DMS 273 treated with DMSO at 0.1 percent for 48 hours (cell line): ENCODE data around the gene PHC2.

Experiments
- DNase-seq: peaks from one replicate; lab custom pipeline; 2025; lab: John Stamatoyannopoulos, UW

Gene PHC2, protein sequence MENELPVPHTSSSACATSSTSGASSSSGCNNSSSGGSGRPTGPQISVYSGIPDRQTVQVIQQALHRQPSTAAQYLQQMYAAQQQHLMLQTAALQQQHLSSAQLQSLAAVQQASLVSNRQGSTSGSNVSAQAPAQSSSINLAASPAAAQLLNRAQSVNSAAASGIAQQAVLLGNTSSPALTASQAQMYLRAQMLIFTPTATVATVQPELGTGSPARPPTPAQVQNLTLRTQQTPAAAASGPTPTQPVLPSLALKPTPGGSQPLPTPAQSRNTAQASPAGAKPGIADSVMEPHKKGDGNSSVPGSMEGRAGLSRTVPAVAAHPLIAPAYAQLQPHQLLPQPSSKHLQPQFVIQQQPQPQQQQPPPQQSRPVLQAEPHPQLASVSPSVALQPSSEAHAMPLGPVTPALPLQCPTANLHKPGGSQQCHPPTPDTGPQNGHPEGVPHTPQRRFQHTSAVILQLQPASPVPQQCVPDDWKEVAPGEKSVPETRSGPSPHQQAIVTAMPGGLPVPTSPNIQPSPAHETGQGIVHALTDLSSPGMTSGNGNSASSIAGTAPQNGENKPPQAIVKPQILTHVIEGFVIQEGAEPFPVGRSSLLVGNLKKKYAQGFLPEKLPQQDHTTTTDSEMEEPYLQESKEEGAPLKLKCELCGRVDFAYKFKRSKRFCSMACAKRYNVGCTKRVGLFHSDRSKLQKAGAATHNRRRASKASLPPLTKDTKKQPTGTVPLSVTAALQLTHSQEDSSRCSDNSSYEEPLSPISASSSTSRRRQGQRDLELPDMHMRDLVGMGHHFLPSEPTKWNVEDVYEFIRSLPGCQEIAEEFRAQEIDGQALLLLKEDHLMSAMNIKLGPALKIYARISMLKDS

DNA sequence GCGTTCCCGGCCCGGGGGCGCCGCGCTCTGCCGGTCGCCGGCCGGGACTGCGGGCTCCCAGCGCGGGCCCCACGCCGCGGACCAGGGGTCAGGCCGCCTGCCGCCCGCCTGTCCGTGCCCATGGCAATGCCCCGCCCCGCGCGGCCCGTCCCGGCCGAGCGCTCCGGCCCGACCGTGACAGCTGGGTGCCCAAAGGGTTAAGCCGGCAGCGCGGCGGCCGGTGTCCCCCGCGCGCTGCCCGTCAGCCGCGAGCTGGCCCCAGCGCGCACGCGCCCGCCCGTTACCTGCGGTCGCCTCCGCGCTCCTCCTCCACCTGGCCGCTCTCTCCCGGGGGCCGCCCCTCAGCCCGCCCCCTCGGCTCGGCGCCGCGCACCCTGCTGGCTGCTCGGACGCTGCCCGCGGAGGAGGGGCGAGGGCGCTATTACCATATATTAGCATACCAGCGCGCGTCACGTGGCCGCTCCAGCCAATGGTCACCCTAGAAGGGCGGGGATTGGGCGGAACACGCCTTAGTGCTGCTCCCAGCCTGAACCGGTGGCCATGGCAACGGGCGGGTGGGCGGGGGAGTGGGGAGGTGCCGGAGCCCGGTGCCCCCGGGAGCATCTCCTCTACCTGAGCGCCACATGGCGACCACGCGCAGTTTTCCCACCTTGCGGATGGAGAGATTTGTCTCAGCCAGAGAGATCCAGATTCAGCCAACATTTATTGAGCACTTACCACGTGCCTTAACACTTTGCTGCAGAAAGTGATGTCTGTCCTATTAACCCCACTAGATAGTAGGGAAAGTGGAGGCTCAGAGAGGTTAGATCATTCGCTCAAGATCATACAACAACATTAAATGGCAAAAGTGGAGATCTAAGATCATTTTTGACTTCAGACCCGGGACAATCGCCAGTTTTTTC, at the start of gene PHC2:
TSS of gene PHC2 (minus strand) at position 404 of the 902 bp plus-strand sequence. CDS start 55,556 bp downstream, outside the sequence.
- DNase-seq = peak; percentile 92

DNA sequence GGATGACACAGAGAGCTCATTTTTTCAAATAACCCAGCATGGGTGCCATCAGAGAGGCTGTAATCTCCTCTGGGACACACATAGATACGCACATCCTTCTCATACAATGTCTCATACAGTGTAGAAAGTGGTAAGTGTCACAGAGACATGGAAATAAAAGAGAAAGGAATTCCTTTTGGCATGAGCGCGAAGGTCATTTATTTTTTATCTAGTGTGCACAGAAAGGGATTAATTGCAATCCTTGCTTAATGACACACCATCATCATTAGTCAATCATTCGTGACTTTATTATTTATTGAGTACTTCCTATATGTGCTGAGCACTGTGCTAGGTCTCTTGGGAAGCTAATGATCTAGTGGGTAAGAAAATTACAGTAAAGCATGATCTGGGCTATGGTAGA, 46.6 kb upstream of the PHC2 start:
- no peak for DNase-seq

DNA sequence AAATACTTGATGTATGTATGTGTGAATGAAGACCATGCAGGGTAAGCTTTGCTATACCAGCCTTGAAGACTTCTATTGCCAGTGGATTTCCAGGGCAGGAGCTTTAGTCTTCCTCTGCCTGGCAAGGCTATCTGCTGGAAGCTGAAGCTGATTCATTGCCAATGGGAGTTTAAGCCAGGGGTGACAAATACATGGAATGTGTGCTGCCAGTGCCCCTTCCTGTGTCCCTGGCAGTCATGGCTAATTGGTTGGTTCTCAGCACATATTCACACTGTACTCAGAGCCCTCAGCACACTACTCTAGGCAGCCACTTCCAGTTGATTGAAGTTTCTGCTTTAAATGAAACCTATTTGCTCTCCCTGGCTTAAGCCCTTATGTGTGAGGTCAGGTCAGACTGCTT, 43.0 kb upstream of the PHC2 start:
- DNase-seq = no peak

DNA sequence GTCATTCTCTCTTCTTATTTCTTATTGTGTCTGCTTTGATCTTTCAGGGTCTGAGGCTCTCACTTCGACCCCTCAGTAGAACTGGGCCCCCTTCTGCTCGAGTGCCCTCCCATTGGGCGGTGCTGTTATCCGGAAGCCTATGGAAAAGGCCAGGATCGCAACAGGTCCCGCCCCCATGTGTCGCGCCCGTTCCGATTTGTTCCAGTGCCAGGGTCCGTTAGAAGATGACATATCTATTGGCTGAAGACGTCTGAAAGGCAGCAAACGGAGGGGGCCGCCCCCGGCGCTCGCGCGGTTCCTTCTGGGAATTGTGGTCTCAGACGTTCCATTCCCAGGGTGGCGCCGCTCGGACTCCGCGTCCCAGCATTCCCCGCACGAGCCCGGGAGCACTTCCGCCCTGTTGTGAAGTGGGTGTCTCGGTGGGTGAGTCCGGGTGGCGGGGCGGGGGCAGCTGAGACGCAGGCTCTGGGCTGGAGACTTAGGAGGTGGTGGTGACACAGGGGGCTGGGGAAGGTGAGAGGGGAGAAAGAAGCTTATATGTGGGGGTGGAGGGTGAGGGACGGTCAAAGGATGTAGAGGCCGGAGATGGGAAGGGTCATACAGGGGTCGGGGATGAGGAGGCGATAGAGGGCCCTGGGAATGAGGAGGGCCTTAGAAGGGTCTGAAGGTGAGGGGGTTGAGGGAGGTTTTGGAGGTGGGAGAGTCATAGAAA, 41.5 kb upstream of the PHC2 start, which contains the start of gene ZSCAN20:
TSS of gene ZSCAN20 (plus strand) at position 377 of the 712 bp plus-strand sequence. CDS start 6,644 bp downstream, outside the sequence.
- DNase-seq = peak; percentile 96

DNA sequence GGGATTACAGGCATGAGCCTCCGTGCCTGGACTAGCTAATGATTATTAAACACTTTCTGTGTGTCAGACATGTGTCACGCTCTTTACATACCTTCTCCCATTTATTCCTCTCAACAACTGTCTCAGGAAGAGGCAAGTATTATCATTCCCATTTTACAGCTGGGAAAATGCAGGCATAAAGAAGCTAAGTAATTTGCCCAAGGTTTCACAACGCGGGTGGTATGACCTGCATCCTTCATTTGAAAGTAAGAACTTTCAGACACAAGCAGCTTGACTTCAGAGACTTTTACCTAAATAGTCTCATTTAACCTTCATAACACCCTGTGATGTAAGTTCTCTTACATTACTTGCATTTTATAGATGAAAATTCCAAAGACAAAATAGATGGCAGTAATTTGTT, 40.5 kb upstream of the PHC2 start:
- no peak for DNase-seq

DNA sequence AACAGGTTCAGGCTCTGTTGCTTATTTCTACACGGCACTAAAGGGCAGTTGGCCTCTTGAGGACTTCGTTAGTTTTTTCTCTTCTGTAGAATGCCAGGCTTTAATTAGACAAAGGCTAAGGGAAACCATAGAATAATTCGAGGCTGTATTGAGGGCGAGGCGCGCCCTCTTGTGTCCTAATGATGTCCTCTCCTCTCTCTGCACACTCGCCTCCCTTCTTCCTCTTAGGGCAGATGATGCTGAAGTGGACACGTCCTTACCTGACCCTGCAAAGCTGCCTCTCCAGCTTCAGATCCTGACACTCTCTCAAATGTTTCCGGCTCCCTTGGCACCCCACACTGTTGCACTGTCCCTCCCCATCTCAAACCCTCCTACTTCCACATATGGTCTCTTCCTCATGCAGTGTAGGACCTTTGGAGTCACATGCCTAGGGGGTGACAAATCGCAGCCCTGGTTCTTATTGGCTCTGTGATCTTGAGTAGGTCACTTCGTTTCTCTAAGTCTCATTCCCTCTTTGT, 39.7 kb upstream of the PHC2 start:
- DNase-seq = peak; percentile 73

DNA sequence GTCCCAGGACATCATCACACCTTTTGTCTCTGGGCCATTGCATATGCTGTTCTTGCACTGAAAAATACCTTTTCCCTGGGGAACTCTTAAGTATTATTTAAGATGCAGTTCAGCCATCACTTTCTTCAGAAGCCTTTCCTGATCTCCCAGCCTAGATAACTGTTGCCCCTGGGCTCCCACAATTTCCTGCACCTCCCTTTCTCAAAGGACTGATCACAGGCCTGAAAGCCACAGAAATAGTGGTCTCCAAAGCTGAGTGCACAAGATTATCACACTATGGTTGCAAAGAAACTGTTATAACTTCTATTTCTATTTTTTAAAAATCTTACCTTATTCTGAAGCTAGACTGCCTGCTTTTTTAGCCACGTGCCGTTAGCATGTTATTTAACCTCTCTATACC, 38.8 kb upstream of the PHC2 start:
- no peak for DNase-seq

DNA sequence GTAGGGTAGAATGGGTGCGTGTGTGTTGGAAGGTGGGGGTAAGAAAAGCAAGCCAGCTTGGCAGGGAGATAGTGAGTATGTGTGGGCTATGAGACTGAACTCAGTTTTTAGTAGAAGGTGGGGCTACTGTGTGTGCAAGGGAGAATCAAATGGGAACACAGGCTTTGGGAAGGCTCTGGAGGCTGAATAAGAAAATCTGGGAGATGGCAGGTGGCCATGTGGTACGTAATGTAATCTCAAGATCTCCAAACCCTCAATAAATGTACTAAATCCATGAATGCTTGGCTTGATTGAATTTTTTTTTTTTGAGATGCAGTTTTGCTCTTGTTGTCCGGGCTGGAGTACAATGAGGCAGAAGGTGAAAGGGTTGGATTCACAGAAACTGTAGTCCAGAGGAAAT, 38.1 kb upstream of the PHC2 start:
- no peak for DNase-seq

DNA sequence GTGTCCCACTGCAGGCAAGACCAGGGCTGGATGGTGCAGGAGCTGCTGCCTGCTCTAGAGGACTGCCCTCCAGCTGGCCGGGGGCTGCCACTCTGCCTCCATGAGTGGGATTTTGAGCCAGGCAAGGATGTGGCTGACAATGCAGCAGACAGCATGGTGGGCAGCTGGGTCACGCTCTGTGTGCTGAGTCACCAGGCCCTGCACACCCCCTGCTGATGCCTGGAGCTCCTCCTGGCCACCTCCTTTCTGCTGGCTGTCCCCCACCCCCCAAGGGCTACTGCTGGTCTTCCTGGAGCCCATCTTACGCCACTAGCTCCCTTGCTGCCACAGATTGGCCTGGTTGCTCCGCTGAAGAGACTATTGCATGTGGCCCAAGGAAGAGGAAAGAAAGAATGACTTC, 37.6 kb upstream of the PHC2 start:
- no peak for DNase-seq

DNA sequence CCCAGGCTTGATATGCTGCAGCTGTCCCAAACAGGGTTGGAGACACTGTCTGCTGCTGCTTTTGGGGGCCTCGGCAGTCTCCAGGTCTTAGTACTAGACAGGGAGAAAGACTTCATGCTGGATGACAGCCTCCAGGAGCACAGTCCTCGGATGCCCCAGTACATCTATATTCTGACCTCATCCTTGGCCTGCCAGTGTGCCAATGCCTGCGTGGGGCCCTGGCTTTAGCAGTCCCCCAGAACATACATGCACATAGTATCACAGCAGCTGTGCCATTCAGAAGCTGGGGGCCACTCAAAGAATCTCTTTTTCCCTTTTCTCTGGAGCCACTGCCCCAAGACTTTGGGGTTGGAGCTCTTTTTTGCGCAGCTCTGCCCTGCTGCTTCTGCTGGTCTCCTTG, 37.1 kb upstream of the PHC2 start:
- no peak for DNase-seq

DNA sequence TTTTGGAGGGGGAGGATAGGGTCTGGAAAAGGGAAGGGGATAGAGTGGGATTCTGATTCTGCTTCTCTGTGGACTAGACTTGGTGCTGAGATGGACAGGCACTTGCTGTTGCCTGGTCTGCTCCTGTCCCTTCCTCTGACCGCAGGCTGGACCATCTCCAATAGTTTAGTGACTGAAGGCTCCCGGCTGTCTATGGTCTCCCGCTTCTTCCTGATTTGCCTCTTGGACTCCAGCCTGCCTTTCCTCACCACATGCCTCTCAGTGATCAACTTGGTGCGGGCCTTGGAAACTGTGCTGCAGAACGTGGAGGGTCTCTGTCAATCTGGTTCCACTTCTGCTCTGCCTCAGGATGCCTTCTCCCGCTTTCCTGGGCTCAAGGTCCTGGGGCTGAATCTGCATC, 35.3 kb upstream of the PHC2 start:
- no peak for DNase-seq

DNA sequence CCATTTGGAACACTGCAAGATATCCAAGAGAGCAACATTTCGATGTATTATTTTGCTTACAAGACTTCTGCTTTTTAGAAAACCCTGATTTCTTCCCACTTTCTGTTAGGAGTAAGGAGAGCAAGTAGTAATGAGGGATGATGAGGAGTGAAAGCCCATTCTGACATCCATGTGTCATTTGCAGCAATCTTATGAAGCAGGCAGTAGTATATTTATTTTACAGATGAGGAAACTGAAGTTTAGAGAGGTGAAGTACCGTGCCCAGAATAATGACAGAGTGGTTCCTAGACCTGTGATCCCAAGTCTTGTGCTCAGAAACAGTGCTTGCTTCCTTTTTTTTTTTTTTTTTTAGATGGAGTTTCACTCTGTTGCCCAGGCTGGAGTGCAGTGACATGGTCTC, 34.4 kb upstream of the PHC2 start:
- no peak for DNase-seq

DNA sequence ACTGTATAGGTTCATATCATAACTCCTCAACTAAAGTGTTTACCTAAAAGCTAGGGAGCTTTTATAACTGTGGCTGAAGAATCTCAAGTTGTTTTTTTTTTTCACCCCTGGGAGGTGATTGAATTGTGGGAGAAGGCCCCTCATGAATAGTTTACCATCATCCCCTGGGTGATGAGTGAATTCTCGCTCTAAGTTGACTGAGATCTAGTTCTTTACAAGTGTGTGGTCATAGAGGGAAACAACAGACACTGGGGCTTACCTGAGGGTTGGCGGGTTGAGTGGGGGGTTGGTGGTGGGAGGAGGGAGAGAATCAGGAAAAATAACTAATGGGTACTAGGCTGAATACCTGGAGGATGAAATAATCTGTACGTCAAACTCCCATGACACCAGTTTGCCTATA, 33.7 kb upstream of the PHC2 start:
- DNase-seq = no peak

DNA sequence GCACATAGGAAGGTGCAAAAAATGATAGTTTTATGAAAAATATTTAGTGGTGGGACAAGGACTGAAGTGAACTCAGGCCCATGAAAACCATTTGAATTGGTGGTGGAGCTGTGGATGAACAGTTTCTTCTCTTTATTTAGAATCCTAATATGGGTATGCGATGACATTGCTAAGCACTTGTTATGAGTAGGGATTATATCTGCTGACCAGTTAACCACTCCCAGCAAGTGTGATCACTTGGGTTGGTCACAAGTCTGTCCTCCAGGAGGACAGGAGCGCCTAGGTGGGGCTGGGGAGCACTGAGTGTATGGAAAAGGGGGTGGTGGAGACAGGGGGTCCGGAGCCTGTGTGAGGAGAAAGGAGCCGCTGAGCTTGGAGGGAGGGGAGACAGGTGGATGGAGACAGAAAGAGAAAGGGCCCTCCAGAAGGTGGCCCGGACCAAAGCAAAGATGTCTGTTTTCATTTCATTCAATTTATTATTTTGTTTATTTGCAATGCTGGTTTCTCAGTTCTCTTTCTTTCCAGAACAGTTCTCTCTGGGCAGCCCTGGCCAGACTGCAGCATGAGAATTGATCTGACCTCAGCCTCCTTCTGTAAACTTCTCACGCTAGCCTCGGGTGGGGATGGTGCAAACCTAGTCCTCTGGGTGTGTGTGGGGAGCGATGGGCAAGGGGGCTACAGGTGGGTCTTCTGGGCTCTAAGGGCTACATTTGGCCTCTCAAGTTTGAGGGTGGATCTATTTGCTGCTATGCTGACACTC, 31.7 kb upstream of the PHC2 start:
- no peak for DNase-seq

DNA sequence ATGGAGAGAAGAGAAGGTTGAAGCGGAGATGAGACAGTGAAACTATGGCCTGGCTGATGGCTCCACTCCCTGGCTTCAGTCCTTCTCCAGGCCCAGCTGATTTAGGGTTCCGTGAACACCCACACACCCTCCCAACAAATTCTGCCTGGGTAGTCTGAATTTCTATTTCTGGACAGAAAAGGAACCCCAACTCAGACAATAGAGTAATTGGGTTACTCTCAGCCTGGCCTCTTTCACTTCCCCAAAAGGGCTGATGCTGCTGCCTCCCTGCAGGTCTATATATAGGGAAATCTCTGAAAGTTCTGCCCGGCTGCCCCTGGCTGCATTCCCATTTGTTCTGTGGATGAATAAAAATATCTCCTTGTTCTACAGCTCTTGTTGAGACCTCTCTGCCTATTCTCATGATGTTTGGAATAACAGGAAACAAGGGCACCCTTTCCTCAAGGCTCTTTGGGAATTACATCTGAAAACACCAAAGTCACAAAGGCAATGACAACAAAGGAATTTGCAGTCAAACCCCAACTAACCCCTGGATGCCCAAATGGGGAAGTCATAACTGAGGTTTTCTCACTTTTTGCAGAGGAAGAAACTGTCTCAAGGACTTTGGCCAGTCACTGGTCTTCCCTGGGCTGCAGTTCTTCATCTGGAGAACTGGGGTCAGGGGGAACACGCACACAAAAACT, 30.2 kb upstream of the PHC2 start:
- DNase-seq = no peak

DNA sequence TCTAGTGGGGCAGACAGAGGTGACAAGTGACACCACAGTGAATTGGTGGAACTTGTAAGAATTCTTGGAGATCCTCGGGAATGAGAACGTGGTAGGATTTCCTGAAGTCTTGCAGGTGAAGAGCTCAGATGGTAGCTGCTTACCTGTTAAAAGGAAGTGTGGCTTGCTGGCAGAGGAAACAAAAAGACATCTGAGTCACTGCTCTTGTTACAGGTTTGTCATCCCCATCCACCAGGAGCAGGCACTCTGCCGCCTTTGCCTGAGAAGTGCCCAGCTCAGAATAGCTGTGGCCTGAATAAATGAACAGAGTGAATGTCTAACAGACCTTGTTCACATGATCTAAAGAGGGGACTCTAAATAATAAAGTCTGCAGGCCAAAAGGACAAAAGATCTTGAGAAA, 29.2 kb upstream of the PHC2 start:
- no peak for DNase-seq

DNA sequence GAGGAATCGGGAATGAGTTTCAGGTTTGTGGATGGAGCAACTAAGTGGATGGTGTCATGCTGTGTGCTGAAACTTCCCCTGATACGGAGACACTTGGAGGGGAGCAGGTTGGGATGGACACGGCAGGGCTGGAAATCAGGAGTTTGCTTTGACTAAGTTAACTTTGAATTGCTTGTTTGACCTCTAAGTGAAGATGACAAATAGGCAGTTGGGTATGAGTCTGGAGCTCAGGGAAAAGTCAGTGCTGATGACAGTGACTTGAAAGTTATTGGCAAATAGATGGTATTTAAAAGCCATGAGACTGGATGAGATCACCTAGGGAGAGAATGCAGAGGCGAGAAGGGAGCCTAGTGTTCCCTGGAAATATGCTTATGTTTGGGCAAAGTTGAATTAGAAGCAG, 28.8 kb upstream of the PHC2 start:
- DNase-seq = no peak

DNA sequence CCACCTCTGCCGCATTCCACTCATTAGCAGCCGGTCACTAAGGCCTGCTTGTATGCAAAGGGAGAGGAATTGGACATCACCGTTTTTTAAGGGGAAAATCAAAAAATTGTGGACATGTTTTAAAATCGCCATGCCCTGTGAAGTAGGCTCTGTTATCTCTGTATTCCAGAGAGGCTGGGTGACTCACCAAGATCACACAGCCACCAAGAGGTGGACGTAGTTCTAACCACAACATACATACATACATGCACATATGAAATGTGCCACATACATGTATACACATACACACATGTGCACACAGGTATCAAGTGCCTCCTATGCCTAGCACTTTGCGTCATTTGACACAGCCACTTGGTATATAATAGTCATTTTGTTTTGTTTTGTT, 25.6 kb upstream of the PHC2 start:
- DNase-seq = no peak

DNA sequence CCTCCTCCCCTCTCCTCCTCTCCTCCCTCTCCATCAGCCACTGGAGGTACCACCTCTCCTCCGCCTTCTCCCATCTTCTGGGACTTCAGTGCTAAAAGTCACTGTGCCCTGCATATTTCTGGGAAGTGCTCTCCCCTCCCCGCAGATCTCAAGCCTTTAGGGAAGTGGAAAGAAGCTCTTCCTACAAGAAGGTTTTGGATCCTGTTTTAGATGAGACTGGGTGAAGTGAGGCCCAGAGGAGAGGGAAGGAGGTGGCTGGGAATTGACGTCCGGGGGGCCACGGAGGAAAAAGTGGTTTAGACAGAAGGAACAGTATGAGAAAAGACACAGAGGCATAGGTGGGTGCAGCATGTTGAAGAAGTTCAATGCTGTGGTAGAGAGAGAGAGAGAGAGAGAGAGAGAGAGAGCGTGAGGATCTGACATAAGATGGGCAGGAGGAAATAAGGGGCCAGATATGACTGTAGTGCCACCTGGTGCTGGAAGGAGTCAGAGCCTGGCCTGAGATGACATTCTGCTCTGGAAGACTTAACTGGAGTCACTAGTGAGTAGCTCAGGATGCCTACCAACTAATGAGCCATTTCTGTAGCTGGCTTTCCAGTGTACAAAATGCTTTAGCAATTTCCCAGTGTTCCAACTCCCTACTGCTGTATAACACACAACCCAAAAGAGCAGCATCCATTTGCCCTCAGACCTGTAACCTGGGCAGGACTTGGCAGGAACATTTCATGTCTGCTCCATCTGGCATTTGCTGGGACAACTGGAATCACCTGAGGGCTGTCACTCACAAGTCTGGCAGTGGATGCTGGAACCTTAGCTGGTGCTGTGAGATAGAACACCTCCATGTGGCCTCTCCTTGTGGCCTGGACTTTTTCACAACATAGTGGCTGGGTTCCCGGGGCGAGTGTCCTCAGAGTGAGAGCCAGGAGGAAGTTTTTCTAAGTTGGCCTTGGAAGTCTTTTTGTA, 24.9 kb upstream of the PHC2 start:
- DNase-seq = peak; percentile 70
